ENCODE measurements around the gene TRAF7. TPM values are rescaled to one million over a fixed set of nuclear protein-coding genes. Genes with fewer than 3 reads are reported as not detected.
"Not testable (repeated sequence)": the region's sequence is repeated elsewhere in the genome, so short reads cannot be mapped to it uniquely, and the experiment has no call there.

TRAF7 gene
- total and polyA plus RNA-seq, 2 of the 8 experiments (the other 6 are each of a cell fraction or from before 2014, with no cell fraction given): 96.8 to 148 TPM

DNA sequence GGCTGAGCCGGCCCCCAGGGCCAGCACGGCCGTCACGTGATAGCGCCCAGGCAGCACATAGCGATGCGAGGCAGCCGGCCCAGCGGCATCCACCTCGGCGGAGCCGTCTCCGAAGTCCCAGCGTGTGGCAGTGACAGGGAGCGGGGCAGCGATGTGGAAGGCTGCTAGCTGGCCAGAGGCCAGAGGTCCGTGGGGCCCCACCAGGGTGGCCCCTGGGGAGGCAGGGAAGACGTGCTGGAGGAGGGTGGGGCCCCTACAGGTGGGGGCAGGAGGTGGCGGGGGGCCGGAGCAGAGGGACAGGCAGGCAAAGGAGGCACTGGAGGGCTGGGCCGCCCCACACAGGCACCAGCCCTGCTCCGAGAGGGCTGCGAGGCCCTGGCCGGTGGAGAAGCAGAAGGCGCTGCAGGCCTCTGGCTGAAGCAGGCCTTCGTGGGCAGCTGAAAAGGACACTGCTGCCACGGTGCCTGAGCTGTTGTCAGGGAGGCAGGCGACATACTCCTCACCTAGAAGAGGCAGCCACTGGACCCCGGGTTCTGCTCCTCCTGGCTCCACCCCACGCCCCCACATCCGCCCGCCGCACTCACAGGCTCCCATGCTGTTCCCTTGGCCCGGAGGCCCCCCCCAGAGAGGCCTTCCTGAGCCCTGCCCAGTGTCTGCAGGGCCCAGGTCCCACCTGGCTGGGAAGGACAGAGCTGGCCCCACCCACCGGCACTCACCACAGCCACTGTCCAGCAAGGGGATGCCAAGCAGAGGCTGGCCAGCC lies 37.4 kb upstream of the TRAF7 start:
- H4K5ac ChIP-seq (ENCODE audit: insufficient read length, low read depth, low read length); H3K4me2 ChIP-seq (ENCODE audit: insufficient read depth in 1 of 2, low read depth in 2 of 2, low read length in 2 of 2); H3K9ac ChIP-seq (replicated peaks in 1 of 4; ENCODE audit: extremely low read depth in 1 of 4, low read depth in 3 of 4, low read length in 3 of 4); H3K9me3 ChIP-seq (ENCODE audit: insufficient read depth in 2 of 2, low read depth in 1 of 2, low read length in 1 of 2); H2AK5ac ChIP-seq (ENCODE audit: low read depth, low read length); H2BK12ac ChIP-seq (ENCODE audit: low read depth, low read length); H3K4me1 ChIP-seq (replicated peaks in 1 of 4; ENCODE audit: control insufficient read depth in 3 of 4, insufficient read depth in 4 of 4, low read length in 3 of 4); DNase-seq (ENCODE audit: low read depth in 1 of 2, low spot score in 2 of 2); H3K27ac ChIP-seq (ENCODE audit: low read depth, low read length); H3K27me3 ChIP-seq (replicated peaks in 1 of 4; ENCODE audit: control insufficient read depth in 3 of 4, extremely low read depth in 1 of 4, insufficient read depth in 3 of 4, low read length in 3 of 4); FAIRE-seq; H3K23ac ChIP-seq (ENCODE audit: insufficient read length); H3K56ac ChIP-seq (replicated peaks; ENCODE audit: insufficient read length, low read depth, low read length); CTCF ChIA-PET (ENCODE audit: partially characterized antibody); H2BK5ac ChIP-seq (ENCODE audit: low read depth, low read length); H3K36me3 ChIP-seq (ENCODE audit: control insufficient read depth in 2 of 4, insufficient read depth in 4 of 4, low read length in 3 of 4); H3K18ac ChIP-seq (ENCODE audit: extremely low read depth, low read length); H4K91ac ChIP-seq (replicated peaks; ENCODE audit: insufficient read length, low read length); H3K79me2 ChIP-seq (ENCODE audit: control insufficient read depth in 1 of 2, insufficient read depth in 2 of 2, low read length in 2 of 2); H3K4me3 ChIP-seq (ENCODE audit: extremely low read depth in 1 of 4, insufficient read depth in 2 of 4, low read depth in 3 of 4, low read length in 4 of 4); H2BK15ac ChIP-seq (ENCODE audit: low read length); H3K79me1 ChIP-seq (ENCODE audit: low read depth, low read length); H2BK120ac ChIP-seq (replicated peaks; ENCODE audit: low read depth, low read length); H2AFZ ChIP-seq (ENCODE audit: low read length); H3K14ac ChIP-seq (ENCODE audit: insufficient read length); H4K8ac ChIP-seq (ENCODE audit: extremely low read depth, insufficient read depth, low read length); H4K20me1 ChIP-seq (replicated peaks in 1 of 2; ENCODE audit: control insufficient read depth in 1 of 2, insufficient read depth in 2 of 2, low read length in 2 of 2); H3K23me2 ChIP-seq (ENCODE audit: low read depth, low read length); POLR2A ChIA-PET (ENCODE audit: partially characterized antibody); H2BK20ac ChIP-seq (ENCODE audit: low read length); H3K4ac ChIP-seq (replicated peaks; ENCODE audit: insufficient read length, low read depth, low read length): not testable (repeated sequence)
- 88% methylated on average over 12 of the region's 35 CpGs; no CpG with 5 or more reads in 1 of the 2 experiments for WGBS, 2 experiments (ENCODE audit: extremely low coverage in 1 of 2, insufficient coverage in 1 of 2, insufficient read length in 1 of 2, insufficient replicate concordance in 2 of 2, low coverage in 1 of 2, low lambda C conversion rate in 2 of 2, missing lambda C conversion rate in 1 of 2)
